ENCODE data around the gene CRHR2.
A peak's percentile ranks its signal among the peaks of the same experiment; 100 is the strongest.

Gene CRHR2

GRCh38 chr7:30706316-30706715 lies 24.1 kb upstream of the CRHR2 start:
- no peak for DNase-seq

GRCh38 chr7:30705596-30705995 lies 23.3 kb upstream of the CRHR2 start:
- DNase-seq, result no peak

DNA sequence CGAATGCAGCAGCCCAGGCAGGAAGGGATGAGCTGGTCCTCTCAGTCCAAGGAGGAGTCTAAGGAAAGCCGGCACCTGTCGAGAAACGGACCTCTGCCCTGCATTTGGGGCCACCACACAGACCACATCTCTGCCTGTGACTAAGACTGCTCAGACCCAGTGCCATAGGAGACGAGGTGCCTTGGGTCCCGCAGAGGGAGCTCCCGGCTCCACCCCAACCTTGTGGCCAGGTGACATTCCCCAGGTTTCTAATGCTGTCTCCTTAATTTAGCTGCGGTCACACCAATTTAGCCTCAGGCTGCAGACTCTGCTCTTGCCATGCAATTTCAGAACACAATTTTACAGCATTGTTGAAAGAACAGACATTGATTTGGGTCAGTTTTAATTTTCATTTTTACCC lies 22.8 kb upstream of the CRHR2 start:
- no peak for DNase-seq

DNA sequence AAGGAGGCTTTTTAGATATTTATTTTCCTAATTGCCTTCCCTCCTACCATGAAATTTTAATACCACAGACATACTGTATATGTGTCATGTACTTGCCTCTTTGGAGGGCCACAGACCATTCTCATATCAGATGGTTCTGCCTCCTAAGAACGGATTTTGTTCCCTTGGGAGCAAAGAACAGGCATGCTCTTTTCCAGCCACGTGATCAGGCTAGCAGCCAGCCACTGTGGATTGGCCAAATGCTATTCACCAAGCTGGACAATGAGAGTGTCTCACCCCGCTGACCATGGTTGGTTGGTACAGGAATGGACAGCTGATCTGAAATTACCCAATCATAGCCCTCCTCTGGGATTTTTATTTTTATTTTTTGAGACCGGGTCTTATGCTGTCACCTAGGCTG lies 21.5 kb upstream of the CRHR2 start:
- no peak for DNase-seq

- peak; percentile 30 to 35 for DNase-seq
Measured at GRCh38 chr7:30702200-30702599, 19.9 kb upstream of the CRHR2 start.

DNA sequence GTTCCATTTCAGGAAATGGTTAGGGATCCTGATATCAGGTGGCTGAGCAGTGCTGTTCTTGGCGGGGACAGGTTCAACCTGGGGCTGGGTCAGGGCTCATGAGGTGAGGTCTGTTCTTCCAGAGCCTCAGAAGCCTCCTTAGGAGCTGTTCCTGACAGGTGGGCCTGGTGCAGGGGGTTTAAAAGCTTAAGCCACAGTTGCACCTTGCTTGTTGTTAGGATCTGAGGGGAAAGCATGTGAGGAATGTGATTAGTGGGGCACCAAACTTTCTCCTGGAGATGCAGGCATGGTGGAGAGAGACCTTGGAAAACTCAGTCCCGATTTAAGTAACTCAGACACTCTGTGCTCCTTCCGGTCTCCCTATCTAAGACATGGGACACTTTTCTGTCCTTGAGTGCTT lies 18.7 kb upstream of the CRHR2 start:
- DNase-seq, result no peak

GRCh38 chr7:30699706-30700495 lies 17.6 kb upstream of the CRHR2 start:
- DNase-seq, result no peak

DNA sequence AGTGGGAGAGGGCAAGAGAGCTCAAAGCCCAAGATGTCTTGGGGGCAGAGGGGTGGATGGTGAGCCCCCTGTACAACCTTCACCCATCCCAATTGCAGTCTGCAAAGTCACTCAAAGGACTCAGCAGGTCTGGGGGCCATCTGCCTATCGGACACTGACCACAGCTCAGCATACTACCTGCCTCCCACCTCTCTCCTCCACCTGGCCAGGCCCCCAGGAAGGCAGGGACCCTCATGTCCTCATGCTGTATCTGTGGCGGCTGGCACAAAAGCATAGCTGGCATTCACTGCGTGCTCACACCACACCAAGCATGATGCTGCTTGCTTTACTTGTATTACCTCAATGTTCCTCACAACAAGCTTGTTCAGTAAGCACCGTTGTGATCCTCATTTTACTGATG lies 16.2 kb upstream of the CRHR2 start:
- DNase-seq, result no peak

GRCh38 chr7:30697719-30698460 lies 15.6 kb upstream of the CRHR2 start:
- no peak for DNase-seq

DNA sequence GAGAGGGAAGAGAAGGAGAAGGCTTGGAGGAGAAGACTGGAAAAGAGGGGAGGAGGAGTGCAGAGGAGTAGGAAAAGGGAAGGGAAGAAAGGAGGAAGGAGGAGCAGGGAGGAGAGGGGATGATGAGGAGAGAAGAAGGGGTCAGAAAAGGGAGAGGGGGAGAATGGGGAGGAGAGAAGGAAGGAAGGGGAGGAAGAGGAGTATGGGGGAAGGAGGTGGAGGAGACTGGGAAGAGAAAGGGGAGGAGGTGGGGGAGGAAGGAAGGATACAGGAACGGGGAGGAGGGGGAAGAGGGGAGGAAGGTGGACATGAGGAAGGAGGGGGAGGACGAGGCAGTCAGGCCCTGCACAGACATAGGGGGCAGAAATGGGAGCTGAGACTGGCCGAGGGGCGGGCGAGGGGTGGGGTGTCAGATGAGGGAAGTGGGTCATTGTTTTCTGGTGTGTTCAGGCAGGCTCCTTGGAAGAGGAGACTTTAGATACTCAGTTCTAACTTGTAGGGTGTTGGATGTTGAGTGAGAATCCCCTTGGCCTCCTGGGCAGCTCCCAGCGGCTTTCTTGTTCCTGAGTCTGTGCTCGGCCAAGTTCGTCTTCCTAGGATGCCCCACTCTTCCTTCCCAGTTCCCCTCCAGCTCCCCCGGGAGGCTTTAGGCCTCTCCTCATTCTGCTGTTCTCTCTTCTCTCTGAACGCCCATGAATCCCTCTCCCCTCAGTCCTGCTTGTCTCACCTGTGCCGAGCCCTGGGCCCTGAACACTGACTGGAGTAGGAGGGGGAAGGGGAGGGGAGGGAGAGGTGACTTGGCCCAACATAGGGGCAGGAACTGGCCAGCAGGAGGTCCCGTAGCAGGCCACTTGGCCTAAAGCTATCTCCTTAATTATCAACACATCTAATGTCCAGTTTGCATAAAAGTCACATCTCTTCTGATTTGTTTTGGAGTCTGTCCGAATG lies 12.8 kb upstream of the CRHR2 start:
- DNase-seq, result no peak

DNA sequence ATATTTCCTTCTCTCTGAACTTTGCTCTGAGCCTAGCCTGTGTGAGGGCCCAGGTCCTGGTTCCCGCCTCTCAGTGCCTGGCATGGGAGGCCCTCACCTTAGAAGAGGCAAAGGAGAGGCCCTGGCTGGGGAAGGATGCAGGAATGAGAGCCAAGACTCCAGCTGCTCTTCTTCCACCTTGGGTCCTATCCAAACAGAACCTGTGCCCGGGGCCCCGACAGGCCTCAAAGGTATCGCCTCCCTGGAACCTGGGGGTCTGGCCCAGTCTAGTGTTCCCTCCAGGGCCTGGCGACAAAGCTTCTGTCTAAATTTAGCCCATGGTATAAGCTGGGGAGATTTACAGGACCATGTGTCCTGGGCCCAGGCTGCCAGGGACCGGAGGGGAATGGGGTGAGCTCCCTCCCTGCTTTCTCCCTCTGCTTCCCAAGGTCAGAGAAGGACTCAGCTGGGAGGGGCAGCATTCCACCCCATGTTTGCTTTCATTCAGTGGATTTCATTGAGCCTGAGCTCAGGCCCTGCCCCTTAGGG lies 12.0 kb upstream of the CRHR2 start:
- no peak for DNase-seq

DNA sequence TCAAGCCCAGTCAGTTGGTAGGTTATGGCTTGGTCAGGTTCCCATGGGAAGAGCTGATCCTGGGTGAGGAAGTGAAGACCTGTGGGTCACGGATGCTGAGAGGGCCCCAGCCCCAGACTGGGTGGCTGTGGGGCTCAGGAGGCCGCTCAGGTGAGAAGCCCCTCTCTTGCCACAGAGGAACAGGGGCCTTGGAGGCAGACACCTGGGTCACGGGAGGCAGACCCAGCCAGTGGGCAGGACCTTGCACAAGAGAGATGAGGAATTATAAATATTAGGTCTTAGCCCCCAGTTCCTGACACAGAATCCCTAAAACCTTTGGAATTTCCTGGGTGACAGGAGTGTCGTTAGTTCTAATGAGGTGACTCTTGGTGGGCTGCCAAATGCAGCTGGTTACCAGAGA lies 10.6 kb upstream of the CRHR2 start:
- DNase-seq, result no peak

DNA sequence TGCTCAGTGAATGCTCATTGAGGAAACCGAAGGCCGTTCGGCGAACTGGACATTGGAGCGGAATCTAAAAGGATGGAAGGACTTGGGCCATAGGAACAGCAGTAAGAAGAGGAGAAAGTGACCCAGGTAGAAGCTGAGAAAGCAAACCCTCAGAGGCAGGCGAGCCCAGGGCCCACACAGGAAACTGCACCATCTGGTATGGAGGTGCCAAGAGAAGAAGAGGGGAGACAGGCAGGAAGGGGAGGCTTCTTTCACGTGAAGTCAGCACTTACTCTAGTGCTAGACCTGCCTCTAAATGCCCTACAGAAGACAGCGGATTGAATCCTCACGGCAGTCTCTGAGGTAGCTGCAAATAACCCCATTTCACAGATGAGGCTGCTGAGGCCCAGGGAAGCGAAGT lies 10.2 kb upstream of the CRHR2 start:
- no peak for DNase-seq

GRCh38 chr7:30690011-30690410 lies 7.8 kb upstream of the CRHR2 start:
- DNase-seq, result no peak

GRCh38 chr7:30688718-30689221 lies 6.5 kb upstream of the CRHR2 start:
- DNase-seq, result no peak

DNA sequence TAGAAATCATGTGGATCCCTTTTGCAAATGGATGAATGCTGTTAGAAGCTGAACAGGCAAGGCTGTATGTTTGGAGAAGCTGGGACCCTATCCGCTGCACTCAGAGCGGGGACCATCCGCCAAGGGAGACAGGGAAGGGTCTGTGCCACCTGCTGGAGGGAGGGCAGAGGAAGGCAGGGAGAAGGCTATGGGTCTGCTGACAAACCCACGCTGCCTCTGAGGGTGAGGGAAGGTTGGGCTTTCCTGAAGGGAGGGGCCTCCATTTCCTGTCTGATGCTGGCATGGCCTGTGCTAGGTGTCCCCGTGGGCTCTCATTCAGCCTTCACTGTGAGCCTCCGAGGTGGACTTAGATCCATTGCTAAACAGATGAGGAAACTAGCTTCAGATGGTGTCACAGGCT lies 5.3 kb upstream of the CRHR2 start:
- no peak for DNase-seq

DNA sequence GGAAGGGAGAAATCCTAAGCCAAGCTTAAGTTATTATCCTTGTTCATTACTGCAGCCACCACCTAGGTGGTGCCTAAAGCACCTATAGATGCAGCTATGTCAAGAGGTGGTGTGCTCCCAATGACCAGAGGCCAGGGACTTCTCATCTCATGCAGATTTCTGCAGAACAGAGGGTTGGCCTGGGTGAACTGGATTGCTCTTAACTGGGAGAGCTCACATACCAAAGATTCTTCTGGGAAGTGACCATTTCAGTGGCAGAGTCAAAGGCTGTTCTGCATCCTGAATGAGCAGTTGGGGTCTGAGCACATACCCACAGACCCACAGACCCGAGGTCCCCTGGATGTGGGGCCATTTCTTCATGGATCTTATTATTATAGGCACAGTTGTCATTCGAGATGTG lies 2.1 kb upstream of the CRHR2 start:
- no peak for DNase-seq

GRCh38 chr7:30683816-30684215 lies 1.6 kb upstream of the CRHR2 start:
- no peak for DNase-seq

DNA sequence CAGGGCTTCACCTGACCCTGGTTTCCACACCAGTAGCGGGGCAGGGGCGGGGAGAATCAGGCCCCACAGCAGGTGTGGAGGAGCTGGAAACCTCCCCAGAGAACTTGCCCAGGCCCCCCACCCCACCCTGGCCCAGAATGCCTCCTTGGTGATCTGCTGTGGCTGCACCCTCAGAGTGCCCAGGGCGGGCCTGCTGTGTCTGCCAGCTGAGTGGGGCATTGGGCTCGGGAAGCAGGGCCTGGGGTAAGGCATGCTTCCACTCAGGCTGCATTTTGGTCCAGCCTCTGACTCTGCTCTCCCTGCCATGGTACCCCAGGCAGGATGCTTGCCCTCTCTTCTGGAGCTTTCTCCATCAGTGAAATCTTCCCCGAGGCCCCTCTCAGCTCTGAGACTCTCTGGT lies 1.1 kb upstream of the CRHR2 start:
- no peak for DNase-seq

GRCh38 chr7:30681815-30682211 lies 443 bp downstream of the CRHR2 start:
- no peak for DNase-seq

DNA sequence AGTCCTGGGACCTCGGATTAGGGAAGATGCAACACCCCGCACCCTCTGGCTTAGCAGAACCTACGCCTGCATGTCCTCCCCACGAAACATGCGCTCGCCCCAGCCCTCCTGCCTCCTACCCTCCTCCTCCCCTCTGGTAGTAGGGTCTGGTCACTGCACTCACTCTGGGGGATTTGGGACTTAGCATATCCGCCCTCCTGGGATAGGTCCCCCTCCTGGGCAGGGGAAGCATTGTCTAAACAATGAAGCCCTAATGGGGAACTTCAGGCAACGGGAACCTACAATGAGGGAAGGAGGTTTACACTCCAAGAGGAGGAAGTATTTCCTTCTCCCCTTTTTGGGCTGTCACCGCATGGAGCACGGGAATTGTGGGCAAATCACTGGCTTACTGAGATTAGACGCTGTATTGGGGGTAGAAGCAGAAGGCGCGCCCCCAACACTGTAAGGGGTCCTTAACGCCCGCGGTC lies 892 bp downstream of the CRHR2 start:
- no peak for DNase-seq

- no peak for DNase-seq
Measured at GRCh38 chr7:30679664-30680063, 2.6 kb downstream of the CRHR2 start.

DNA sequence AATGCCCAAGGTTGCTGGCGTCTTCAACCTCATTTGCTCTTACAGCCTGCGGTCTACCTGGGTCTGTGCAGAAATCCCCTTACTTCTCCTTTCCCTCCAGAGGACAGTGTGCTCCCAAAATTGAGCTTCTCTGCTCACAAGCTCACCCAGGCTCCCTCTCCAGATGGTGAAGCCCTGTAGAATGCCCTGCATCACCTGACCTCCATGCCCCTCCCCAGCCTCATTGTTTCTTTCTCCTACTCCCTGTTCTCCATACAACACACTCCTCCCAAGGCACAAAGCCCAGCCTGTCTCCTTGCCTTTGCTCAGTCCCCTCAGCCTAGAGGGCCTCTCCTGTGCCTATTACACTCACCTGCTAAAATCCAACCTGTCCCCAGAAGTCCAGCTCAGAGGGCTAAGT lies 3.5 kb downstream of the CRHR2 start:
- DNase-seq, result no peak

Data from CD4-positive, alpha-beta T cell treated with Interleukin-1 beta for 1 hour (primary cell).